ENCODE measurements around the gene CRYL1.

Gene CRYL1

GRCh38 chr13:20477394-20477793, 48.3 kb downstream of the CRYL1 start:
- TF ChIP-seq USF1 (IDR thresholded peaks at IDR 0.05) = no peak
- no peak for TF ChIP-seq NFIC (IDR thresholded peaks at IDR 0.05)
- TF ChIP-seq EGR1 (IDR thresholded peaks at IDR 0.05) = no peak
- no peak for TF ChIP-seq EP300 (IDR thresholded peaks at IDR 0.05; ENCODE audit: borderline replicate concordance)
- TF ChIP-seq TCF12 (IDR thresholded peaks at IDR 0.05; ENCODE audit: low read depth) = no peak
- TF ChIP-seq MAX (IDR thresholded peaks at IDR 0.05) = no peak
- TF ChIP-seq CREB1 (IDR thresholded peaks at IDR 0.05; ENCODE audit: low read depth) = no peak
- TF ChIP-seq TEAD4 (IDR thresholded peaks at IDR 0.05) = no peak
- TF ChIP-seq YY1 (IDR thresholded peaks at IDR 0.05; ENCODE audit: low read depth) = no peak
- TF ChIP-seq FOXM1 (IDR thresholded peaks at IDR 0.05; ENCODE audit: borderline replicate concordance, low read depth) = no peak
- no peak for TF ChIP-seq REST (IDR thresholded peaks at IDR 0.05; ENCODE audit: low read depth)
- TF ChIP-seq CEBPB (IDR thresholded peaks at IDR 0.05) = no peak
- TF ChIP-seq TAF1 (IDR thresholded peaks at IDR 0.05; ENCODE audit: low read depth) = no peak

GRCh38 chr13:20475927-20476691, 49.5 kb downstream of the CRYL1 start:
- TF ChIP-seq REST (IDR thresholded peaks at IDR 0.05; ENCODE audit: low read depth) (no peak), FOXM1 (IDR thresholded peaks at IDR 0.05; ENCODE audit: borderline replicate concordance, low read depth) (no peak), NFIC (IDR thresholded peaks at IDR 0.05) (no peak), CEBPB (IDR thresholded peaks at IDR 0.05) (no peak), TEAD4 (IDR thresholded peaks at IDR 0.05) (no peak), YY1 (IDR thresholded peaks at IDR 0.05; ENCODE audit: low read depth) (no peak), USF1 (IDR thresholded peaks at IDR 0.05) (no peak), CREB1 (IDR thresholded peaks at IDR 0.05; ENCODE audit: low read depth) (no peak), EGR1 (IDR thresholded peaks at IDR 0.05) (no peak), RAD21 (IDR thresholded peaks at IDR 0.05; ENCODE audit: low read depth) (no peak), EP300 (IDR thresholded peaks at IDR 0.05; ENCODE audit: borderline replicate concordance) (no peak), TCF12 (IDR thresholded peaks at IDR 0.05; ENCODE audit: low read depth) (no peak), ZBTB7A (IDR thresholded peaks at IDR 0.05; ENCODE audit: low read depth) (no peak), MAX (IDR thresholded peaks at IDR 0.05) (no peak), TAF1 (IDR thresholded peaks at IDR 0.05; ENCODE audit: low read depth) (no peak)

GRCh38 chr13:20474515-20474914, 51.1 kb downstream of the CRYL1 start:
- TF ChIP-seq TCF12 (IDR thresholded peaks at IDR 0.05; ENCODE audit: low read depth) (no peak), CEBPB (IDR thresholded peaks at IDR 0.05) (no peak), REST (IDR thresholded peaks at IDR 0.05; ENCODE audit: low read depth) (no peak)

GRCh38 chr13:20473888-20474287, 51.8 kb downstream of the CRYL1 start:
- TF ChIP-seq REST (IDR thresholded peaks at IDR 0.05; ENCODE audit: low read depth) (no peak), CEBPB (IDR thresholded peaks at IDR 0.05) (no peak)
